Fibroblast of skin of left biceps (primary cell): Measurements from ENCODE around the gene SDF2L1.
"Not testable (repeated sequence)": the region's sequence is repeated elsewhere in the genome, so short reads cannot be mapped to it uniquely, and the experiment has no call there.

Experiments used
- DNase-seq, 2 experiments: peaks; one replicate each; pipeline ENCODE4 v3.0.0-alpha.2; 2013; ENCODE audit warnings: low read depth in 2 of 2

Gene SDF2L1

DNA sequence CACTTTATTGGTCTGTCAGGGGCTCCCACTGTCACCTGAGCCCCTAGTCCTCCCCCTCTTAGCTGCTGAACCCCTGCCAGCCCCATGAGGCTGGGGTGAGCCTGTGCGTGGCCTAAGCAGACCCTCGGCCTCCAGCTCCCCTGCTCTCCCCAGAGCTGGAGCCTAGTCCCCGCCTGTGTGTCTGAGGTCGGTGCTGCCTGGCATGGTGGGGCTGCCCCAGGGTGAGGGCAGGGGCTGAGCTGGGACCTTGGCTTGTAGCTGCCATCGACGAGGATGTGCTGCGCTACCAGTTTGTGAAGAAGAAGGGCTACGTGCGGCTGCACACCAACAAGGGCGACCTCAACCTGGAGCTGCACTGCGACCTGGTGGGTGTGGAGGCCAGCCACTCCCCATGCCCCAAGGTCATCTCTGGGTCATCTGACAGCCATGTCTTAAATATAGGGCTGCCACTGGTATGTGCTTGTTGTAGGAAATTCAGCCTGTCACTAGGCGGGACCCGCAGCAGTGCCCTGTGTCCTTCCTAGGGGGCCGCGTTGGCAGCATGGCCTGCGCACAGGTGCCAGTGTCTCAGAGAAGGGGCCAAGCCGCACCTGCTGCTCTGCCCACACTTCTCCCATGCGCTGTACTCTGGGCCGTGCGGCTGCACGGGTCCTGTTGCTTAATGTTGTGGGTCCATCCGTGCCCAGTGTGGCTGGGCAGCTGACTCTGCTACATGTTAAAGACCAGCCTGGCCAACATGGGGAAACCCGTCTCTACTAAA is 44.7 kb downstream of the SDF2L1 start:
- DNase-seq = no peak

DNA sequence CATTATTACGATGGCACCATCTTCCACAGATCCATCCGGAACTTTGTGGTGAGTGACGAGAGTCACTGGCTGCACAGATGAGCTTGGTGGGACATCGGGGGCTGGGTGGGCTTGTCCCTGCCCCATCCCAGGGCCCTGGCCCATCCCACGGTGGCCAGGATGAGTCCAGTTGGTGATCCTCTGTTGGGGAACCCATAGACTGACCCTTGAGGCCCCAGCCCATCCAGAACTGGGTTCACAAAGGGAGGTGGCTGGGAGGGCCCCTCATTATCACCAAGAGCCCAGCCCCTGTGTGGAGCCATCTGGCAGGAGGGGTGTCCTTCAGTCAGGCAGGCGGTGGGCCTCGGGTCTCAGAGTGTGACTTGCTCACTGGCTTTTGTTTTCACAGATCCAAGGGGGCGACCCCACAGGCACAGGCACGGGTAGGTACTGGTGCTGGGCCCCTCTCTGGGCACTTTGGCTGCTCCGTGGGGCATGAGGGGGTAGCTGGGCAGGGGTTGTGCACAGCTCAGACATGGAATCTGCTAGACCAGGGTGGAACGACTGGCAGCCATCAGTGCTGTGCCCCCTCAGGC is 45.7 kb downstream of the SDF2L1 start:
- DNase-seq = no peak

DNA sequence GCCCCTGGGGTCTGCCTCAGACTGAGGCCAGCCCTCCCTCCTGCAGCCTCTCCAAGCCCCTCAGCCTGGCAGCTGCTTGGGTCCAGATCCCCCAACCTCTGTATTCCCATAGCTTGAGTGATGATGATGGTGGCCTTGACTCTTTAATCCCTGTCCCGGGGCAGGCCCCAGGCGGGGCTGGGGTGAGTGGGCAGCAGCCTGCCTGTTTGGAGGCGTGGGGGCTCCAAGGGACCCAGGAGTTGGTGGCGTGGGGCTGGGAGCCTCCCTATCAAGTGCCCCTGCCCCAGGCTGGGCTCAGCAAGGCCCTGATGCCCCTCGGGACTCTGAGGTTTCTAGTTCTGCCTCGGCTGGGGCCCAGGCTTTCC is 46.2 kb downstream of the SDF2L1 start:
- DNase-seq = no peak

DNA sequence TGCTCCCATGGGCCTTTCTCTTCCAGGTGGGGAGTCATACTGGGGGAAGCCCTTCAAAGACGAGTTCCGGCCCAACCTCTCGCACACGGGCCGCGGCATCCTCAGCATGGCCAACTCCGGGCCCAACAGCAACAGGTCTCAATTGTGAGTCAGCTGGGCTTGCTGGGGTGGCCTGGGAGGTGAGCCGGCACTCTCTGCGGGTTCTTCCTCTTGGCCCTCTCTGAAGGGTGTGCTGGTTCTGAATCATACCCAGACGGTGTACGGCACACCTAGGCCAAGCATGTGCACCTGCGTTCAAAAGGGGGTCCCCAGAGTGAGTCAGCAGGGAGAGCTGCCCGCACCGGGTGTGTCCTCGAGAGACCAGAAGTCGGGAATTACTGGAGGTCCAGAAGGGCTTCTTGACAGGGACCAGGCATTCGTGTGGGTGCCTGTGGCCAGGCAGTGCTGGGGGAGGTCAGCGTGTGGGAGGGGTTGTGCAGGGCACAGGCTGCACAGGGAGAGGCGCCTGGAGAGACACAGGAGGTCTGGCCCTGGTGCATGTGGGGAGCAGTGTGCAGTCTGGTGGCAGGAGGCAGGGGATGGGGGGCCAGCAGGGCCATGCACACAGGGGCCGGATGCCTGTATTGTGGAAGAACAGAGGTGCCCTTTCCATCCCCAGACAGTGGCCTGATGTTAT is 46.7 kb downstream of the SDF2L1 start:
- DNase-seq = no peak

DNA sequence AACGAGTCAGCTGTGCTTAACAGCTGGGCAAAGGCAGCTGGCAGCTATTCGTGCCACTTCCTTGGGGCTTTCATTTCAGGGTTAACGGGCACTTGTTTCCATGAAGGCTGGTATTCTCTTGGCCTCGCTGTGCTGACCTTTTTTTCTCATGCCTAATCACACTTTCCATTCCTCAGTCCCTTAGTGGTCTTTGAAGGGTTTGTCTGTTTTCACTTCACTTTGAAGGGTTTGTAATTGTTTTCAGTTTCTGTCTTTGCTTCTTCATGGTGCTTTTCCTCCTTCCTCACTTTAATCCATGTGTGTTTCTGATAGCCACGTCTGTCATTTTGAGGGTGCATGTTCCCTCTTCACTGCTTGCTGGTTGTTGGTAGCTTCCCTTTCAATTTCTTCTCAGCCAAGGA is 48.3 kb downstream of the SDF2L1 start:
- DNase-seq = no peak

DNA sequence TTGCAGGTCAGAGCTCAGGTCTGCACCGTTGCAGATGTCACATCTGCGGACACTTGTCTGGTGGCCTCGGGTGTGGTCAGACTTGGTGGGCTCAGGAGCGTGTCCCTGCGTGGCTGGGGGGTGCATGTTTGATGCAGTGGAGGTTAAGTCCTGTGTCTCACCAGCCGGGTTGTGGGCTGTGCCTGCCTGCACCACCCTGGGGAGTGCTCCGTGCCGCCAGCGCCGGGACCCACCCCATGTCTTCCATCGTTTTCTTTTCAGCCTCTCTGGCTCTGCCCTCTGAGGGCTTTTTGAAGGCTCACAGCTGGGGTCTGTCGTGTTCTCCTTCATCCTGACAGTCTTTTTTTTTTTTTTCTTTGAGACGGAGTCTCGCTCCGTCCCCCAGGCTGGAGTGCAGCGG is 49.7 kb downstream of the SDF2L1 start:
- DNase-seq = no peak

DNA sequence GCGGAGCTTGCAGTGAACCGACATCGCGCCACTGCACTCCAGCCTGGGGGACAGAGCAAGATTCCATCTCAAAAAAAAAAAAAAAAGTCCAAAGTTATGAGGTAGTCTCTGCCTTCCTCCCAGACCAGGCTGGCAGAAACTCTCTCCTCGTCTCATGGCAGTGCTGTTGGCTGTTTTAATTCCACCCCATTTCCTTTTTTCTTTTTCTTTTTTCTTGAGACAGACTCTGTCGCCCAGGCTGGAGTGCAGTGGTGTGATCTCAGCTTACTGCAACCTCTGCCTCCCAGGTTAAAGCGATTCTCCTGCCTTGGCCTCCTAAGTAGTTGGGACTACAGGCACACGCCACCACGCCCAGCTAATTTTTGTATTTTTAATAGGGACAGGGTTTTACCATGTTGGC is 50.8 kb downstream of the SDF2L1 start:
- not testable (repeated sequence) for DNase-seq

DNA sequence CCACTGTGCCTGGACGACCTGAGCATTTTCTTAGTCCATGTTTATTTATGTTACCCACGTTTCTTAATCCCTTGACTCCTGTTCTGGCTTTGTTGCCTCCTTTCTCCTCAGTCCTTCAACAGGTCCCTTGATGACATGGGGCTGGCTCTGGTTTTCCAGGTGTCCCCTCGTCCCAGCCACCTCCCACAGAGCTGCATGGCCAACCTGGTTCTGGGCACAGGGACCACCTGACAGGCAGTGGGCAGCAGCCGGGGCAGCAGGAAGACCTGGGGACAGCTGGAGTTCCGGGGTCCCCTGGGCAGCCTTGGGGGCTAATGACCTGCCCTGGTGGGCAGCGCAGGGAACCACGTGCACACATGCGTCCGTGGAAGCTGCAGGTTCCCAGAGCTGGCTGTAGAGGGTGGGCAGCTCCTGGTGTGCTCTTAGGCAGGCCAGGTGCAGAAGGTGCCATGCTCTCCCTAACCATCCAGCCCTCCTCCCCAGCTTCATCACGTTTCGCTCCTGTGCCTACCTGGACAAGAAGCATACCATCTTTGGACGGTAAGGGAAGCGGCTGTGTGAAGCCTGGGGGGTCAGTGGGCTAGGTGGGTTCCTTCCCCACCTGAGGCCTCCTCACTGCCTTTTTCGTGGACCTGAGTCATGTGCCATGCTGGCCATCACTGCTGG is 51.4 kb downstream of the SDF2L1 start:
- no peak for DNase-seq
